H7 (cell line): Measurements from ENCODE around the gene RAPGEF2. TPM values are rescaled to one million over a fixed set of nuclear protein-coding genes. Genes with fewer than 3 reads are reported as not detected.
"Not testable (repeated sequence)": the region's sequence is repeated elsewhere in the genome, so short reads cannot be mapped to it uniquely, and the experiment has no call there.

Source experiments
- DNase-seq: peaks from one replicate; pipeline ENCODE4 v3.0.0; 2012
- H3K27me3 ChIP-seq: 2 replicates; pipeline ENCODE4 v1.6.0; 2011; ENCODE audit warnings: mild to moderate bottlenecking, low read length; ENCODE audit not compliant: control insufficient read depth, insufficient read depth
- H3K36me3 ChIP-seq: replicated peaks from 2 replicates; pipeline ENCODE4 v1.5.1; 2011; ENCODE audit warnings: low read length; ENCODE audit not compliant: control insufficient read depth, insufficient read depth
- H3K4me3 ChIP-seq: 2 replicates; pipeline ENCODE4 v1.5.1; 2011; ENCODE audit warnings: low read depth, mild to moderate bottlenecking, control low read depth, low read length, moderate library complexity; ENCODE audit not compliant: insufficient read depth
- total RNA-seq: library from RNA; depleted of rRNA; stranded (reverse); fragments of >200 nt; shearing (Covaris generic); gene quantifications from 2 replicates; pipeline ENCODE4 v1.2.3, GENCODE V29; 2014

The RAPGEF2 gene
- total RNA-seq, 1 experiment from 2014 or later: 33.2 TPM

GRCh38 chr4:159152181-159152580, 49.3 kb downstream of the RAPGEF2 start:
- H3K27me3 ChIP-seq: no peaks in the 10 kb centered on the region
- DNase-seq: no peak
- H3K36me3 ChIP-seq: no peaks in the 10 kb centered on the region
- H3K4me3 ChIP-seq: no peak overlapping the region

- Histone ChIP-seq H3K36me3 (no peaks in the 10 kb centered on the region), H3K27me3 (no peaks in the 10 kb centered on the region), H3K4me3 (no peak overlapping the region)
- no peak for DNase-seq
These were observed 50.8 kb downstream of the RAPGEF2 start for GRCh38 chr4:159153669-159154068.

GRCh38 chr4:159155119-159155518, 52.2 kb downstream of the RAPGEF2 start:
- H3K36me3 ChIP-seq: no peaks in the 10 kb centered on the region
- no peaks in the 10 kb centered on the region for H3K27me3 ChIP-seq
- DNase-seq: no peak
- no peak overlapping the region for H3K4me3 ChIP-seq

DNA sequence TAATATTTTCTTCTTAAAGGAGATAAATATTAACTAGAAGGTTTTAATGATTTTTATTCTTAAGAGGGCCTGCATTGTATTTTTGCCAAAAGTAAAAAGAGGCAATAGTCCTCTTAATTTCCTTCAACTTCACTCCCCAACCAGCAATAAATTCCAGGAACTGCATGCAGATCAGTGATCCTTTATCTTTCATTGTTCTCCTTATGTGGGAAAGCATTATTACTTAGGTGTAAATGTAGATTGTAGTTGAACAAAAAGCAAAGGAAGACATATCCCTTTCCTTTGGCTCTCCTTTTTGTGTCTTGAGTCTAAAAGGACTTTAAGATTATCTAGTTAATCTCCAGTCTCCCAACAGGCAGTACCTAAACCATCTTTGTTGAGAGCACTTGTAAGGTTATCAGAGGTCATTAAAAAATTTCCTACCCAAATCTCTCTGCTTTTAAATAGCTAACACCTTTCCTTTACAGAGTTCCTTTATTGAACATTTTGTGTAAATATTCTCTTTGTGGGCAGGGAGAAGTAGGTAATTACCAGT, 55.3 kb downstream of the RAPGEF2 start:
- no peaks in the 10 kb centered on the region for H3K27me3 ChIP-seq
- DNase-seq: no peak
- no peak overlapping the region for H3K4me3 ChIP-seq
- no peaks in the 10 kb centered on the region for H3K36me3 ChIP-seq

DNA sequence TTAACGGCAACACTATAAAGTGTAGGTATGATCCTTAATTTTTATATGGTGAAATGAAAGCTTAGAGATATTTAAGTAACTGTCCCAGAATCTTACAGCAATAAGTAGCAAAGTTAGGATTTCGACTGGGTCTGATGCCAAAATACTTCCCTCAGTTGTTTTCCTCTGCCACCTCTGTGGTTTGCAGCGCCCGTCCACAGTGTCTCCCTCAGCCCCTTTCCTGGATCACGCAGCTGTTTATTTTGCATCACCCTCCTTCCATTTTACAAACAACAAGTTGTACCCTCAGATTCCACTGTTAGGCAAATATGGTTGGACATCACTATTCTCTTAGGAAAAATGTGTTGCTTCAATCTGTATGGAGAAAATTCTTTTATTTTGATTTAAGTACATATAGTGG, 56.1 kb downstream of the RAPGEF2 start:
- Histone ChIP-seq H3K27me3 (no peaks in the 10 kb centered on the region), H3K36me3 (no peaks in the 10 kb centered on the region), H3K4me3 (no peak overlapping the region)
- DNase-seq: no peak

GRCh38 chr4:159159611-159160010, 56.7 kb downstream of the RAPGEF2 start:
- Histone ChIP-seq H3K27me3 (no peaks in the 10 kb centered on the region), H3K4me3 (no peak overlapping the region), H3K36me3 (no peaks in the 10 kb centered on the region)
- DNase-seq: no peak

DNA sequence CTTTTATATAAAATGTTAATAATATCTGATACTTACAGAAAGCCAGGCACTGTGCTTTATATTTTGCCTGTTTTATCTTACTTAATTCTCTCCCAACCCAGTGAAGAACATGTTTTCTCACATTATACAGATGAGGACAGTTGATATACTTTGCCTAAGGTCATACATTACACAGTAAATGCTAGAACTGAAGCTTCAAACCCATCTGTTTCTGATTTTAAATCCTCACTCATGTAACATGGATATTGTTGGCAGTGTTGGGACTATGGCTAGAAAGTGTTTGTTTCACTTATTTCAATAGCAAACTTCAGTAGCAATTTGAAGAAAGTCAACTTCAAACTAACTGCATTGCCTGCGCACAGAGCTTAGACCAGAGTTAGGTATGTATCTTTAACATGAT, 57.4 kb downstream of the RAPGEF2 start:
- Histone ChIP-seq H3K4me3 (no peak overlapping the region), H3K36me3 (no peaks in the 10 kb centered on the region), H3K27me3 (no peaks in the 10 kb centered on the region)
- DNase-seq: no peak

- not testable (repeated sequence) for H3K36me3 ChIP-seq, H3K27me3 ChIP-seq, DNase-seq, H3K4me3 ChIP-seq
These were observed 58.6 kb downstream of the RAPGEF2 start for GRCh38 chr4:159161436-159161835.

GRCh38 chr4:159162576-159162975, 59.7 kb downstream of the RAPGEF2 start:
- no peak for DNase-seq
- Histone ChIP-seq H3K36me3 (no peaks in the 10 kb centered on the region), H3K4me3 (no peak overlapping the region), H3K27me3 (no peaks in the 10 kb centered on the region)

DNA sequence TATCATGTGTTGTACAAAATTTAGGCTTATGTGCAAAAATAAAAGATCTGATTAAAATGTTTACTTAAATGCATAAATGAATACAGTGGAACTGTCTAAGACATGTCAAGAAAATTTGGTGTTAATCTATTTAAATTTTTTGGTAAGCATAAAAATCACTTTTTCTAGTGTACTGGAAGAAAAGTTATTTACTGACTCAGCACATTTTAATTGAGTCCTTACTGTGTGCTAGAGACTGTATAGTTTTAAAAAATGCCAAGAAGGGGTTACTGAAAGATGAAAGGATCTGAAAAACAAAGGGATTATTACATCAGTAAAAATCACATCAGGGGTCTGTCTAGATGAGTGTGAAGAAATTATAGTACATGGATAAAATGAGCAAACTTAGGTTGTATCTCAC, 60.6 kb downstream of the RAPGEF2 start:
- no peak for DNase-seq
- no peaks in the 10 kb centered on the region for H3K27me3 ChIP-seq

GRCh38 chr4:159169404-159170302, 66.8 kb downstream of the RAPGEF2 start:
- no peak overlapping the region for H3K4me3 ChIP-seq
- H3K36me3 ChIP-seq: no peaks in the 10 kb centered on the region
- no peak for DNase-seq
- no peaks in the 10 kb centered on the region for H3K27me3 ChIP-seq

More for the DNA sequence above, 60.6 kb downstream of the RAPGEF2 start:
- H3K36me3 ChIP-seq: no peaks in the 10 kb centered on the region
- no peak overlapping the region for H3K4me3 ChIP-seq

GRCh38 chr4:159171287-159171686, 68.4 kb downstream of the RAPGEF2 start:
- H3K4me3 ChIP-seq: no peak overlapping the region
- no peak for DNase-seq
- no peaks in the 10 kb centered on the region for H3K27me3 ChIP-seq
- H3K36me3 ChIP-seq: no peaks in the 10 kb centered on the region

DNA sequence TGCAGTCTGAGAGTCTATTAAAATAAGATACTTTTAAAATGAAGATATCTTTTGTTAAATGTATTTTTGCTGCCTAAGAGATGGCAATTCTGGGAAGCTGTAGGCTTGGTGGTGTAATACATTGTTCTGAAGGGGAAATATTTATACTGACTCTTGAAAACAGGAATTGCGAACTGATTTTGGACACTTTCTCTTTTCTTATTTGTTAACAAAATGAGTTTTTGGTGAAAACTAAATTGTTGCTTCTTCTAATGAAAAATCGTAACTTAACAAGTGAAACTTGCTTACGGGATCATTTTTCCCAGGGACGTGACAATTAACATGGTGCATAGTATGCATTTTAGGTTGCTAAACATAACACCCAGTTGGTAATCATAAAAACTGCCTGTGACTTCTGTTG, 71.0 kb downstream of the RAPGEF2 start:
- no peak for DNase-seq
- no peaks in the 10 kb centered on the region for H3K27me3 ChIP-seq
- H3K4me3 ChIP-seq: no peak overlapping the region
- H3K36me3 ChIP-seq: no peaks in the 10 kb centered on the region

DNA sequence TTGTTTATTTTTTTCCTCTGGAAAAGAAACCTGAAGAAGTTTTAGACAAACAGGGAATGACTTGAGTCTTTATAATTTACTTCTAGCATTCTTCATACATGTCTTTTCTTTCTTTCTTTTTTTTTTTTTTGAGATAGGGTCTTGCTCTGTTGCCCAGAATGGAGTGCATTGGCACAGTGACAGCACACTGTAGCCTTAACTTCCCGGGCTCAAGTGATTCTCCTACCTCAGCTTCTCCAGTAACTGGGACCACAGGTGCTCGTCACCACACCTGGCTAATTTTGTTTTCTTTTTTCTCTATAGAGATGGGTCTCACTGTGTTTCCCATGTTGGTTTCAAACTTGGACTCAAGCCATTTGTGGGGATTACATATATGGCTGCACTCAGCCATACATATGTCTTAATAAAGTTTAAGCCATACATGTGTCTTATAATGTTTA, 71.8 kb downstream of the RAPGEF2 start:
- H3K27me3 ChIP-seq: no peaks in the 10 kb centered on the region
- no peak overlapping the region for H3K4me3 ChIP-seq
- no peaks in the 10 kb centered on the region for H3K36me3 ChIP-seq
- no peak for DNase-seq
